PC-3 (cell line): ENCODE measurements around the gene RAPGEF4. TPM values are rescaled to one million over a fixed set of nuclear protein-coding genes. Genes with fewer than 3 reads are reported as not detected.

ENCODE experiments used
- ATAC-seq: fragments of 200-7000 bp; cut with Tn5 transposase; 2 replicates; pipeline ENCODE4 v1.9.1; 2020; ENCODE audit warnings: mild to moderate bottlenecking, moderate library complexity
- BruUV-seq: library from RNA; stranded (reverse); fragments of 400-500 nt; replicated peaks from 2 replicates; lab custom pipeline; 2021; lab: Mats Ljungman, UMichigan
- CTCF ChIA-PET: fragments of 300-600 bp; sonication (Branson Sonifier 250); formaldehyde crosslinking; loops from one replicate; lab custom pipeline; 2022; ENCODE audit warnings: antibody characterized with exemption; lab: Charles Lee
- POLR2A ChIA-PET: fragments of 300-600 bp; sonication (Branson Sonifier 250); formaldehyde crosslinking; loops from one replicate; lab custom pipeline; 2022; ENCODE audit warnings: antibody characterized with exemption; ENCODE audit not compliant: unreplicated experiment; lab: Charles Lee
- DNase-seq: peaks from one replicate; pipeline ENCODE4 v3.0.0-alpha.2; 2015
- H2AFZ ChIP-seq: fragments of 300-600 bp; sonication (generic); 2 replicates; pipeline ENCODE4 v1.6.0; 2016; ENCODE audit warnings: antibody characterized with exemption, low read length
- H3F3A ChIP-seq: fragments of 300-600 bp; sonication (generic); one replicate; pipeline ENCODE4 v1.6.0; 2017; ENCODE audit warnings: antibody characterized with exemption, low read length, control low read depth, mild to moderate bottlenecking; ENCODE audit not compliant: unreplicated experiment
- H3K27ac ChIP-seq: fragments of 300-600 bp; sonication (generic); 2 replicates; pipeline ENCODE4 v1.5.1; 2016; ENCODE audit warnings: mild to moderate bottlenecking, low read length
- H3K27me3 ChIP-seq: fragments of 300-600 bp; sonication (generic); 2 replicates; pipeline ENCODE4 v1.6.1; 2016; ENCODE audit warnings: low read length, mixed read lengths
- H3K36me3 ChIP-seq: fragments of 300-600 bp; sonication (generic); 2 replicates; pipeline ENCODE4 v1.6.1; 2016; ENCODE audit warnings: low read depth, mixed run types, low read length, mixed read lengths
- H3K4me1 ChIP-seq: fragments of 300-600 bp; sonication (generic); 2 replicates; pipeline ENCODE4 v1.5.1; 2016; ENCODE audit warnings: low read length; ENCODE audit not compliant: insufficient read depth
- H3K4me2 ChIP-seq: fragments of 300-600 bp; sonication (generic); 2 replicates; pipeline ENCODE4 v1.6.0; 2016; ENCODE audit warnings: low read length
- H3K4me3 ChIP-seq: fragments of 300-600 bp; sonication (generic); 2 replicates; pipeline ENCODE4 v1.5.1; 2016; ENCODE audit warnings: mild to moderate bottlenecking, low read length, mixed read lengths
- H3K79me2 ChIP-seq: fragments of 300-600 bp; sonication (generic); 2 replicates; pipeline ENCODE4 v1.6.1; 2017; ENCODE audit warnings: low read length, mixed read lengths
- H3K9ac ChIP-seq: fragments of 300-600 bp; sonication (generic); 2 replicates; pipeline ENCODE4 v1.6.0; 2016; ENCODE audit warnings: mild to moderate bottlenecking, low read length
- H3K9me2 ChIP-seq: fragments of 300-600 bp; sonication (generic); replicated peaks from 2 replicates; pipeline ENCODE4 v1.6.1; 2016; ENCODE audit warnings: mixed run types, low read length, mixed read lengths
- H3K9me3 ChIP-seq: fragments of 300-600 bp; sonication (generic); 2 replicates; pipeline ENCODE4 v1.6.1; 2016; ENCODE audit warnings: low read length, mixed read lengths
- H4K20me1 ChIP-seq: fragments of 300-600 bp; sonication (generic); 2 replicates; pipeline ENCODE4 v1.6.1; 2016; ENCODE audit warnings: low read length, mixed read lengths
- CTCF ChIP-seq: fragments of 300-600 bp; sonication (generic); conservative IDR thresholded peaks from 2 replicates; pipeline ENCODE4 v1.5.1; 2017; ENCODE audit warnings: antibody characterized with exemption, low read depth, mild to moderate bottlenecking, low read length
- EZH2 ChIP-seq: fragments of 300-600 bp; sonication (generic); IDR thresholded peaks from one replicate; pipeline ENCODE4 v1.6.1; 2017; ENCODE audit warnings: antibody characterized with exemption, mild to moderate bottlenecking, low read length; ENCODE audit not compliant: unreplicated experiment
- EZH2phosphoT487 ChIP-seq: fragments of 300-600 bp; sonication (generic); IDR thresholded peaks from 2 replicates; pipeline ENCODE4 v1.6.1; 2018; ENCODE audit warnings: mild to moderate bottlenecking, antibody characterized with exemption, low read length, borderline replicate concordance
- intact Hi-C: fragments of 100-400 bp; cut with micrococcal nuclease; formaldehyde crosslinking; loops from 2 replicates; pipeline ENCODE4 v1.9.0; 2023
- total RNA-seq: library from RNA; depleted of rRNA; stranded (reverse); fragments of >200 nt; gene quantifications from 2 replicates; pipeline ENCODE4 v1.2.3, GENCODE V29; 2014

RAPGEF4 gene
- total RNA-seq, 1 experiment from 2014 or later, result 0.87 TPM

GRCh38 chr2:172713365-172713875 lies 22.2 kb upstream of the RAPGEF4 start:
- no peak for ATAC-seq
- intact Hi-C loops, result loop anchor here (10.0 kb wide), 1 partner anchor 209 kb away; no protein-coding TSS in a partner anchor

GRCh38 chr2:172722481-172722880 lies 13.2 kb upstream of the RAPGEF4 start:
- H3K4me2 ChIP-seq, result no peak overlapping the region
- no peaks in the 10 kb centered on the region for H3F3A ChIP-seq
- no peak overlapping the region for H3K9ac ChIP-seq
- no peak for TF ChIP-seq EZH2
- TF ChIP-seq EZH2phosphoT487, result no peak
- TF ChIP-seq CTCF, result no peak
- H2AFZ ChIP-seq, result no peak overlapping the region
- no peak for ATAC-seq
- no peaks in the 10 kb centered on the region for H3K9me3 ChIP-seq
- H3K4me3 ChIP-seq, result no peak overlapping the region
- H3K27ac ChIP-seq, result no peak overlapping the region
- intact Hi-C loops, result no loop called here
- H3K27me3 ChIP-seq, result no peaks in the 10 kb centered on the region
- H3K79me2 ChIP-seq, result no peaks in the 10 kb centered on the region
- no peaks in the 10 kb centered on the region for H3K36me3 ChIP-seq
- H3K4me1 ChIP-seq, result no peaks in the 10 kb centered on the region
- no TSS peak for BruUV-seq
- ChIA-PET CTCF (no interaction called here), POLR2A (no interaction called here)
- H3K9me2 ChIP-seq, result no peaks in the 10 kb centered on the region
- DNase-seq, result peak; percentile 30
- no peaks in the 10 kb centered on the region for H4K20me1 ChIP-seq

More at GRCh38 chr2:172713365-172713875, 22.2 kb upstream of the RAPGEF4 start:
- Histone ChIP-seq H3K27me3 (no peaks in the 10 kb centered on the region), H3F3A (no peaks in the 10 kb centered on the region), H3K36me3 (no peaks in the 10 kb centered on the region), H3K4me2 (no peak overlapping the region), H3K4me1 (peaks cover 20% of the 10 kb centered on the region), H3K79me2 (no peaks in the 10 kb centered on the region), H3K9me3 (no peaks in the 10 kb centered on the region), H3K9me2 (no peaks in the 10 kb centered on the region), H3K9ac (no peak overlapping the region), H3K4me3 (no peak overlapping the region), H4K20me1 (no peaks in the 10 kb centered on the region), H3K27ac (no peak overlapping the region), H2AFZ (no peak overlapping the region)
- no TSS peak for BruUV-seq
- CTCF ChIA-PET, result no interaction called here
- POLR2A ChIA-PET, result no interaction called here
- TF ChIP-seq EZH2phosphoT487 (no peak), CTCF (no peak), EZH2 (no peak)
- DNase-seq, result no peak

- H3K36me3 ChIP-seq, result no peaks in the 10 kb centered on the region
- no peaks in the 10 kb centered on the region for H3K9me3 ChIP-seq
- intact Hi-C loops, result no loop called here
- no peaks in the 10 kb centered on the region for H3K27me3 ChIP-seq
- ATAC-seq (no peak), DNase-seq (no peak)
- H3K4me2 ChIP-seq, result no peak overlapping the region
- no TSS peak for BruUV-seq
- H3K4me3 ChIP-seq, result no peak overlapping the region
- H3F3A ChIP-seq, result no peaks in the 10 kb centered on the region
- ChIA-PET CTCF (no interaction called here), POLR2A (no interaction called here)
- H3K4me1 ChIP-seq, result no peaks in the 10 kb centered on the region
- no peaks in the 10 kb centered on the region for H3K9me2 ChIP-seq
- no peaks in the 10 kb centered on the region for H4K20me1 ChIP-seq
- H3K79me2 ChIP-seq, result no peaks in the 10 kb centered on the region
- TF ChIP-seq EZH2, result no peak
- TF ChIP-seq EZH2phosphoT487, result no peak
- no peak for TF ChIP-seq CTCF
- no peak overlapping the region for H3K27ac ChIP-seq
- no peak overlapping the region for H3K9ac ChIP-seq
- H2AFZ ChIP-seq, result no peak overlapping the region
Observed at GRCh38 chr2:172723286-172723685, 12.4 kb upstream of the RAPGEF4 start.
